Osteoblast (primary cell): Measurements from ENCODE around the gene RAI14. TPM values are rescaled to one million over a fixed set of nuclear protein-coding genes. Genes with fewer than 3 reads are reported as not detected.

Experiments used
- DNase-seq: peaks from one replicate; pipeline ENCODE4 v3.0.0; 2011; ENCODE audit warnings: low spot score, mixed read lengths; ENCODE audit not compliant: insufficient read length; ENCODE audit errors: missing footprints
- H2AFZ ChIP-seq: 2 replicates; pipeline ENCODE4 v1.6.0; 2011; ENCODE audit warnings: mild to moderate bottlenecking, low read length
- H3K27ac ChIP-seq: 2 replicates; pipeline ENCODE4 v1.5.1; 2011; ENCODE audit warnings: mild to moderate bottlenecking, low read depth, low read length, moderate library complexity
- H3K27me3 ChIP-seq: 2 replicates; pipeline ENCODE4 v1.6.0; 2012; ENCODE audit warnings: mild to moderate bottlenecking, control low read depth, inconsistent platforms, low read length, moderate library complexity; ENCODE audit not compliant: insufficient read depth
- H3K36me3 ChIP-seq: 2 replicates; pipeline ENCODE4 v1.5.1; 2011; ENCODE audit warnings: mild to moderate bottlenecking, low read length, control low read depth, moderate library complexity; ENCODE audit not compliant: insufficient read depth
- H3K4me1 ChIP-seq: 2 replicates; pipeline ENCODE4 v1.5.1; 2011; ENCODE audit warnings: mild to moderate bottlenecking, low read length, control low read depth, moderate library complexity; ENCODE audit not compliant: insufficient read depth
- H3K4me2 ChIP-seq: 2 replicates; pipeline ENCODE4 v1.6.0; 2011; ENCODE audit warnings: mild to moderate bottlenecking, low read length; ENCODE audit not compliant: insufficient read depth
- H3K4me3 ChIP-seq: fragments of 200-600 bp; sonication (generic); 3 replicates; pipeline ENCODE4 v1.5.1; 2012; ENCODE audit warnings: mild to moderate bottlenecking, low read length, inconsistent platforms; ENCODE audit not compliant: insufficient read depth
- H3K79me2 ChIP-seq: 2 replicates; pipeline ENCODE4 v1.6.0; 2012; ENCODE audit warnings: mild to moderate bottlenecking, low read length, control low read depth, inconsistent platforms; ENCODE audit not compliant: insufficient read depth
- H3K9me3 ChIP-seq: 2 replicates; pipeline ENCODE4 v1.5.1; 2011; ENCODE audit warnings: low read depth, low read length, control low read depth
- H4K20me1 ChIP-seq: 2 replicates; pipeline ENCODE4 v1.6.0; 2012; ENCODE audit warnings: mild to moderate bottlenecking, low read length, control low read depth; ENCODE audit not compliant: insufficient read depth
- total RNA-seq: library from RNA; depleted of rRNA; stranded (reverse); fragments of >200 nt; gene quantifications from 2 replicates; pipeline ENCODE4 v1.2.3, GENCODE V29; 2012
- TF ChIP-seq, protein P1 (sequence below): IDR thresholded peaks from 2 replicates; pipeline ENCODE4 v1.5.1; 2011; ENCODE audit warnings: mild to moderate bottlenecking, low read depth, low read length, moderate library complexity; ENCODE audit errors: extremely low read depth

Gene RAI14
- total RNA-seq, 1 donor = 149 TPM

DNA sequence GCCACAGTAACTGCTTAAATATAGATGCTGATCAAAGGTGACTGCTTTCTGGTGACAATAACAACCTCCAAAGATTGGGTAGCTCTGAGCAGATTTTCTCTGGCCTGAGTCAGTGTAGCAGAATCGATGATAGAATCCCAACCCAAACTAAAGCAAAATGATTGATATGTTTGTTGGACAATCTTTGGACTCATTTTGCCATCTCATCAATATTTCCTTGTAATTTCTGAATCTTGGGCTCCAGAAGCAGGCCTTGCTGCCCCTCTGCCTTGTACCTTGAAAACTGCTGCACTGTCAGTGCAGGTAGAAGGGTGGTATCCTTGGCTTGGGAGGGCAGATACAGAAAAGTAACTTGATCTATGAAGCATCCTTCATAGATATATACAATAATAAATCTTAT, 201.8 kb downstream of the RAI14 start:
- no peak for DNase-seq
- no peak overlapping the region for H2AFZ ChIP-seq
- H3K27ac ChIP-seq = no peak overlapping the region
- H3K4me3 ChIP-seq = no peak overlapping the region
- no peaks in the 10 kb centered on the region for H3K79me2 ChIP-seq
- no peaks in the 10 kb centered on the region for H3K27me3 ChIP-seq
- H3K36me3 ChIP-seq = no peaks in the 10 kb centered on the region
- H4K20me1 ChIP-seq = no peaks in the 10 kb centered on the region
- TF ChIP-seq, protein P1, sequence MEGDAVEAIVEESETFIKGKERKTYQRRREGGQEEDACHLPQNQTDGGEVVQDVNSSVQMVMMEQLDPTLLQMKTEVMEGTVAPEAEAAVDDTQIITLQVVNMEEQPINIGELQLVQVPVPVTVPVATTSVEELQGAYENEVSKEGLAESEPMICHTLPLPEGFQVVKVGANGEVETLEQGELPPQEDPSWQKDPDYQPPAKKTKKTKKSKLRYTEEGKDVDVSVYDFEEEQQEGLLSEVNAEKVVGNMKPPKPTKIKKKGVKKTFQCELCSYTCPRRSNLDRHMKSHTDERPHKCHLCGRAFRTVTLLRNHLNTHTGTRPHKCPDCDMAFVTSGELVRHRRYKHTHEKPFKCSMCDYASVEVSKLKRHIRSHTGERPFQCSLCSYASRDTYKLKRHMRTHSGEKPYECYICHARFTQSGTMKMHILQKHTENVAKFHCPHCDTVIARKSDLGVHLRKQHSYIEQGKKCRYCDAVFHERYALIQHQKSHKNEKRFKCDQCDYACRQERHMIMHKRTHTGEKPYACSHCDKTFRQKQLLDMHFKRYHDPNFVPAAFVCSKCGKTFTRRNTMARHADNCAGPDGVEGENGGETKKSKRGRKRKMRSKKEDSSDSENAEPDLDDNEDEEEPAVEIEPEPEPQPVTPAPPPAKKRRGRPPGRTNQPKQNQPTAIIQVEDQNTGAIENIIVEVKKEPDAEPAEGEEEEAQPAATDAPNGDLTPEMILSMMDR = no peak
- H3K9me3 ChIP-seq = no peaks in the 10 kb centered on the region
- H3K4me1 ChIP-seq = peaks cover 17% of the 10 kb centered on the region
- H3K4me2 ChIP-seq = no peak overlapping the region

DNA sequence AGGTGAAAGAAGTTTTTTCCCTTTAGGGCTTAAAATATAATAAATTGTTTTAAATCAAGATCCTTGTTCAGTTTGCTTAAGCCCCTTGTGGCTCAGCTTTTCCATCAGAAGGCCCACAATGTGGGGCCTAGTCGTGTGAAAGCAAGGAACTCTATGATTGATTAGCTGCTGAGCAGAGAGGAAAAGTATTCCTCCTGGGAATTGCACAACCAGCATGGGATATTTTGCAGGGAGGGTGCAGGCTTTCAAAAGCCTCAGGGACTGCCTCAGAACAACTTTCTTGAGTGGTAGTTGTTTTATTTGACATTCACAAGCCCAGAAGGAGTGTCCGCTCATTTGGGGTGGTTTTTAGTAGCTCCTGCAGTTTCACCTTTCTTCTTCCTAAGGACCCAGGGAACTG, 202.7 kb downstream of the RAI14 start:
- Histone ChIP-seq H3K79me2 (no peaks in the 10 kb centered on the region), H3K9me3 (no peaks in the 10 kb centered on the region), H3K4me2 (no peak overlapping the region), H3K27ac (no peak overlapping the region), H3K4me1 (peaks cover 17% of the 10 kb centered on the region), H4K20me1 (no peaks in the 10 kb centered on the region), H3K27me3 (no peaks in the 10 kb centered on the region), H3K36me3 (no peaks in the 10 kb centered on the region), H3K4me3 (no peak overlapping the region), H2AFZ (no peak overlapping the region)
- TF ChIP-seq, protein P1 = no peak
- no peak for DNase-seq

GRCh38 chr5:34859253-34859652, 203.1 kb downstream of the RAI14 start:
- Histone ChIP-seq H3K36me3 (no peaks in the 10 kb centered on the region), H3K27me3 (no peaks in the 10 kb centered on the region), H3K4me1 (peaks cover 17% of the 10 kb centered on the region), H3K4me2 (no peak overlapping the region), H3K4me3 (no peak overlapping the region), H2AFZ (no peak overlapping the region), H3K27ac (no peak overlapping the region), H3K9me3 (no peaks in the 10 kb centered on the region), H4K20me1 (no peaks in the 10 kb centered on the region), H3K79me2 (no peaks in the 10 kb centered on the region)
- TF ChIP-seq, protein P1 = no peak
- DNase-seq = no peak

DNA sequence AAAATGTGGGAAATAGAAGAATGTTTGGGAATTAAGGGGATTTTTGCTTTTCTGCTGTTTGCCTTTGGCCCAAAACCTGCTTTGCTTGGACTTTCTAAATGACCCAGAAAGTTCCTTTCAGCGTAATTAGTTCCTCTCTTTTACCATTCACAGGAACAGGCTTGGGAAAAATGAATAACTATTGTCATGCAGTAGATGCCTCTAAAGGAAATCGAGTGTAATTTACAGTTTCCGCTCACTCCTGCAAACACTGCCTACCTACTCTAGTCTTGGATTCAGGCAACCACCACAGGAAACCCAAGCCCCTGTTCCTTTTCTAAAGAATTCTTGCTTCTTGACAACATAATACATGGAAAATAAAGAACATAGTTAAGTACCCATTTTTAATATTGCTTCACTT, 207.8 kb downstream of the RAI14 start:
- no peak overlapping the region for H2AFZ ChIP-seq
- no peak for DNase-seq
- H4K20me1 ChIP-seq = no peaks in the 10 kb centered on the region
- H3K79me2 ChIP-seq = no peaks in the 10 kb centered on the region
- H3K36me3 ChIP-seq = no peaks in the 10 kb centered on the region
- H3K4me3 ChIP-seq = no peak overlapping the region
- H3K9me3 ChIP-seq = no peaks in the 10 kb centered on the region
- no peak overlapping the region for H3K4me2 ChIP-seq
- TF ChIP-seq, protein P1 = no peak
- H3K27ac ChIP-seq = no peak overlapping the region
- no peaks in the 10 kb centered on the region for H3K27me3 ChIP-seq
- peaks cover 3% of the 10 kb centered on the region for H3K4me1 ChIP-seq
